ENCODE results near the gene TNKS2.
"Not testable (repeated sequence)": the region's sequence is repeated elsewhere in the genome, so short reads cannot be mapped to it uniquely, and the experiment has no call there.

DNA sequence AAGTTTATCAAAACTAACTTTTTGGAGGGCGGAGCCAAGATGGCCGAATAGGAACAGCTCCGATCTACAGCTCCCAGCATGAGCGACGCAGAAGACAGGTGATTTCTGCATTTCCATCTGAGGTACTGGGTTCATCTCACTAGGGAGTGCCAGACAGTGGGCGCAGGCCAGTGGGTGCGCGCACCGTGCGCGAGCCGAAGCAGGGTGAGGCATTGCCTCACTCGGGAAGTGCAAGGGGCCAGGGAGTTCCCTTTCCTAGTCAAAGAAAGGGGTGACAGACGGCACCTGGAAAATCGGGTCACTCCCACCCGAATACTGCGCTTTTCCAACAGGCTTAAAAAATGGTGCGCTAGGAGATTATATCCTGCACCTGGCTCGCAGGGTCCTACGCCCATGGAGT lies 48.6 kb upstream of the TNKS2 start:
- TF ChIP-seq, protein P1, sequence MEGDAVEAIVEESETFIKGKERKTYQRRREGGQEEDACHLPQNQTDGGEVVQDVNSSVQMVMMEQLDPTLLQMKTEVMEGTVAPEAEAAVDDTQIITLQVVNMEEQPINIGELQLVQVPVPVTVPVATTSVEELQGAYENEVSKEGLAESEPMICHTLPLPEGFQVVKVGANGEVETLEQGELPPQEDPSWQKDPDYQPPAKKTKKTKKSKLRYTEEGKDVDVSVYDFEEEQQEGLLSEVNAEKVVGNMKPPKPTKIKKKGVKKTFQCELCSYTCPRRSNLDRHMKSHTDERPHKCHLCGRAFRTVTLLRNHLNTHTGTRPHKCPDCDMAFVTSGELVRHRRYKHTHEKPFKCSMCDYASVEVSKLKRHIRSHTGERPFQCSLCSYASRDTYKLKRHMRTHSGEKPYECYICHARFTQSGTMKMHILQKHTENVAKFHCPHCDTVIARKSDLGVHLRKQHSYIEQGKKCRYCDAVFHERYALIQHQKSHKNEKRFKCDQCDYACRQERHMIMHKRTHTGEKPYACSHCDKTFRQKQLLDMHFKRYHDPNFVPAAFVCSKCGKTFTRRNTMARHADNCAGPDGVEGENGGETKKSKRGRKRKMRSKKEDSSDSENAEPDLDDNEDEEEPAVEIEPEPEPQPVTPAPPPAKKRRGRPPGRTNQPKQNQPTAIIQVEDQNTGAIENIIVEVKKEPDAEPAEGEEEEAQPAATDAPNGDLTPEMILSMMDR (conservative IDR thresholded peaks at IDR 0.05), result not testable (repeated sequence)
- TF ChIP-seq EZH2 (IDR thresholded peaks at IDR 0.05; ENCODE audit: low read depth), result not testable (repeated sequence)
